ENCODE data around the gene TMX3. TPM values are rescaled to one million over a fixed set of nuclear protein-coding genes. Genes with fewer than 3 reads are reported as not detected.

TMX3 gene
- total RNA-seq = 59.2 TPM

GRCh38 chr18:68714712-68715496 lies at the start of gene TMX3:
Gene TMX3 (minus strand): TSS chr18:68715108. CDS start chr18:68714981, 127 bp downstream.
- intact Hi-C loops (cut with DNase I) = no loop called here
- peak; percentile 93 for DNase-seq (ENCODE audit: low spot score)
- ATAC-seq = peak; percentile 100

GRCh38 chr18:68764016-68764415 lies 49.1 kb upstream of the TMX3 start:
- ATAC-seq (no peak), DNase-seq (ENCODE audit: low spot score) (no peak)
- intact Hi-C loops (cut with DNase I) = no loop called here

GRCh38 chr18:68763083-68763482 lies 48.2 kb upstream of the TMX3 start:
- intact Hi-C loops (cut with DNase I) = no loop called here
- ATAC-seq (no peak), DNase-seq (ENCODE audit: low spot score) (no peak)

DNA sequence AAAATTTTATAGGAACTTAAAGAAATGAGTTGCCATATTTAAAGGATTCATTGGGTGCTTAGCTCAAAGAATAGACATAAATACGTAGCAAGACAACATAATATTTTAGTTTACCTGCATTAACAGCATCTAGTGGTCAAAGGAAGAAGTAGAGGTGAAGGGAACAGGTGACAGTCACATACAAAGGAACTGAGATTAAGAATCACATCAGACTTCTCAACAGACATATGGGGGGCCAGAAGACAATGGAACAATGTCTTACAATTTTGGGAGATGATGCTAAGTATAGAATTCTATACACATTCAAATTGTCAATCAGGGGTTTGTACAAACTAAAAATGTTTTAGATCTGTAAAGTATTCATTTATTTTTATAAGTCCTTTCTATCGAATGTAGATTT lies 44.4 kb upstream of the TMX3 start:
- intact Hi-C loops (cut with DNase I) = no loop called here
- ATAC-seq (no peak), DNase-seq (ENCODE audit: low spot score) (no peak)

DNA sequence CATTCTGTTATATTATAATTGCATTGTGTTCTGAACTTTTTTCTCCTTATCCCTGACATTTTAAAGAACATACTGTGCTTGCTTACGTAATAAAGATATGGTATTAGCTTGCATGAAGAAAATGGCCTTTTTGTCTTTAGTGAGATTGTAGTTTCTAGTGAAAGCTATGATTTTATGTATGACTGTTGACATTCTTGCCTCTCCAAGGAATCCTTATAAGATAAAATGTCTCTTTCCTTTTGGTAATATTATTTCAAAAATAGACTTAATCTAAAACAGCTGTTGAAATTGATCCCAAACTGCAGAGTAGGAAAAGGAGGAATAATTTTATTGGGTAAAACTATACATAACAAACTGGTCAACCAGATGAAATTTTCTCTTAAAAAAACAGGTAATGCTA lies 42.2 kb upstream of the TMX3 start:
- no peak for ATAC-seq

GRCh38 chr18:68742206-68742605 lies 27.3 kb upstream of the TMX3 start:
- ATAC-seq = no peak
- intact Hi-C loops (cut with DNase I) = no loop called here

More for the DNA sequence above, 42.2 kb upstream of the TMX3 start:
- intact Hi-C loops (cut with DNase I) = no loop called here
- no peak for DNase-seq (ENCODE audit: low spot score)

DNA sequence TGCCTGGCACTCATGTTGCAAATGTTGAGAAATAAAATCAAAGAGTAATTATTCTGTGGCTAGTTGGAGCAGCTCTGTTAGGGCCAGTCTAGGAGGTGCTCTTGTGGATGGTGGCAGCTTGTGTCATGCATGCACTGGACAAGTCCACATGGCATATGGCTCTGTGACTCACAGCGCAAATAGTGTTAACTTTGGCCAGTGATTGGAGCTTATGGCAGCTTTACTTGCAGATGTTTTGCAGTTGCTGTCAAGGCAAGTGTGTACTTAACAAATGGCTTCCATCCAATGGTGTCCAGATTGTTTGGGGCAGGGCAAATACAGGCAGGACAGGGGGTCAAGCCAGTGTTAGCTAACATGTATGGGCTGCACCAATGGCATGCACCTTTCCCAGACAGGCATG lies 26.1 kb upstream of the TMX3 start:
- intact Hi-C loops (cut with DNase I) = no loop called here
- ATAC-seq (no peak), DNase-seq (ENCODE audit: low spot score) (no peak)

More at GRCh38 chr18:68742206-68742605, 27.3 kb upstream of the TMX3 start:
- no peak for DNase-seq (ENCODE audit: low spot score)

DNA sequence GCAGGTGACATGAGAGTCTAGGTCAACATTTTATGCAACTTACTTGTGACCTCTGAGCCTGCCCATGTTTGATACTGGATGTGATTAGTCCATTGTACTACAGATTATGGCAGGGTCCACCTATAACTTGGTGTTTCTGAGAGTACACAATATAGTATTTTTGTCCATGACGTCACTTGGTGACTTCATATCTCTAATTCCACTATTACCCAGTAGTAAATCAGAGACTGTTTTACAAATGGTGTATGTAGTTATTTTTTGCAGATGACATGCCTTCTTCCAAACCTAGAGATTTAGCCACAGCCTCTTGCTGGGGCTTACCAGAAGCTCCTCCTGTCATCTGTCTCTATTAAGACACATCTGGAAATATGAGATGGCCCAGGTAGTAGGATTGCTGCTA lies 24.6 kb upstream of the TMX3 start:
- intact Hi-C loops (cut with DNase I) = no loop called here
- ATAC-seq = no peak
- DNase-seq (ENCODE audit: low spot score) = no peak

DNA sequence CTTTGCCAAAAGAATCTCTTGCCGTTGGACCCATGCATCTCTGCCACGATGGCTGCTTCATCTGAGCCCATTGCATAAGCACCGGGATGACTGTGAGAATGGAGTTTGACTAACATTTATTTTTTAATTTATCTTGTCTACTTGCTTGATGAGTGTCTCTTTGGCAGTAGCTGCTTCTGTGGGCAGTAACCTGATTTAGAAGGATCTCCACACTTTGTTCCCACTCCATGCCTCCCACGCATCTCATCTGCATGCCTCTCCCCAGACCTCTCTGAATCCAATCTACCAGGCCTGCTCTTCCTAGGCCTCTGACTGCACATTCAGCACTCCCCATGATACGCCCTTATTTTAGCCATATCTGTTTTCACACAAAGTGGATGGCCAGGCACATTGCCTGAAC lies 23.7 kb upstream of the TMX3 start:
- no peak for DNase-seq (ENCODE audit: low spot score)
- ATAC-seq = no peak
- intact Hi-C loops (cut with DNase I) = no loop called here

- no peak for DNase-seq (ENCODE audit: low spot score)
- ATAC-seq = peak; percentile 48
- intact Hi-C loops (cut with DNase I) = no loop called here
These were observed 20.8 kb upstream of the TMX3 start for GRCh38 chr18:68735483-68736343.

DNA sequence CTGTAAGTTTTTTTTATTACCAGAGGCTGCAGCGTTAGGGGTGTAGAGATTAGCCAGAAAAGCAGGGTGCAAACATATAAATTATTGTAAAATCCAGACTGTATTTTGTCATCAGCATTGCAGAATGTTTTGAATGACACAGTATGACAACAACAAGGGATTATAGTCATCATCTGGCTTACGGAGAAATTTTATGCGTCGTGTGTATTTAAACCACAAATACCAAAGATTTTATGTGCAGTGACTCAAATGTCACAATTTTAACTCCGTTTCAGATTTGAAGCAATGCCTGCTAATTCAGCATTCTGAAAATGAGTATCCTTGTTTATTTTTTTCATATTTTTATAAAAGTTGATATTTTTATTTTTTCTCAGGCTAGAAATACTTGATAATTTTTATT lies 19.4 kb upstream of the TMX3 start:
- DNase-seq (ENCODE audit: low spot score) (no peak), ATAC-seq (no peak)
- intact Hi-C loops (cut with DNase I) = no loop called here

GRCh38 chr18:68733707-68734106 lies 18.8 kb upstream of the TMX3 start:
- intact Hi-C loops (cut with DNase I) = no loop called here
- ATAC-seq (no peak), DNase-seq (ENCODE audit: low spot score) (no peak)

DNA sequence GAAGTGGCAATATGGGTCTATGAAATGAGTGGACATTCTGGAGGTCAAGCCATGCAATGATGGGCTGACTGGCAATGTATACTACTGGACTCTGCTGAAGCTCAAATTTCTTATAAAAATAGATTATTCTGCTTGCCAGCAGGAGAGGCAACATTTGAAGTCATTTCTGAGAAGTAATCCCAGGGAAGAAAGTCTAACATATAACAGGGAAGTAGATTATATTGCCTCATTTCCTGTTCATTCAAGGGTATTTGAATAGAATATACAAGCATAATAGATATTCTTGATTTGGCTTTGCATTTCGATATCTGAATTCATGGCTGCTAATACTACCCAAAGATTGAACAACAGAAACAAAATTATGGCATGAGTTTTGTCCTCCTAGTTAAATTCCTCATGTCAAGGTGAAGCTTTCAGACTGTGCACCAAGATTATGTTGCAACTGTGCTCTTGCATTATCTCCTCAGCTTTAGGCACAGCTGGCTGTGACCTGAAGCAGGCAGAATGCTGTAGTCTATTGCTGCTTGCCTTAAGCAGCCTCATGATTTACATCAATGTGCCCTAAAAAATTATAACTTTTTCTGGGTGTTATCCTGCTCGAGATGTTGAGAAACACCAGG lies 13.3 kb upstream of the TMX3 start:
- ATAC-seq (no peak), DNase-seq (ENCODE audit: low spot score) (no peak)
- intact Hi-C loops (cut with DNase I) = no loop called here

DNA sequence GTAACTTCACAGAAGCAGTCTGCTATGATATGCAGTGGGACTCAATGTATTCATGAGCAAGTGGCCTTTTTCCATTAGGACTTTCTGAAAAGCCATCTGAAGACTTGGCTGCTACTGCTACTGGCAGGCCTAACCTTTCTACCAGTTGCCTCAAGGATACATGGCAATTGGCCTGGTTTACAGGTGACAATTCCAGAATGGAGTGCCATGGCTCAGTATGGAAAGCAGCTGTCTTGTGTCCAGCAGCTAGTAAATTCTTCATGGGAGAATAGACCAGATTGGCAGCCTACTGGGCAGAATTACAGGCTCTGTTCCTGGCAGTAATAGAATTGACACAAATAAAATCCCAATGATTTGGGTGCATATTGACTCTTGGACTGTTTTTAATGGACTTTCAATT lies 12.6 kb upstream of the TMX3 start:
- DNase-seq (ENCODE audit: low spot score) = no peak
- no peak for ATAC-seq
- intact Hi-C loops (cut with DNase I) = no loop called here

DNA sequence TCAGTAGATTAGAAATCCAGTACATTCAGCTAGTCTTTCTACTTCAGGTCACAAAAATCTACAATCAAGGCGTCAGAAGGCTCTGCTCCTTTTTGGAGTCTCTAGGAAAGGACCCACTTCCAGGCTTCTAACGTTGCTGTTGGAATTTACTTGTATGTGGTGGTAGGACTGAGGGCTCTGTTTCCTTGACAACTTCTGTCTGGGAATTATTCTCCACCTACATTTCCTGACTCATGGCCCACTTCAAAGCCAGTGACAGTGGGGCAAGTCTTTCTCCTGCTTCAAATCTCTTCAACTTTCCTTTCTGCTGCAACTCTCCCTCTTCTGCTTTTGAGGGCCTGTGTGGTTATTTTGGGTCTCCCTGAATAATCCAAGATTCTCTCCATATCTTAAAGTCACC lies 10.4 kb upstream of the TMX3 start:
- no peak for ATAC-seq
- DNase-seq (ENCODE audit: low spot score) = no peak
- intact Hi-C loops (cut with DNase I) = no loop called here

DNA sequence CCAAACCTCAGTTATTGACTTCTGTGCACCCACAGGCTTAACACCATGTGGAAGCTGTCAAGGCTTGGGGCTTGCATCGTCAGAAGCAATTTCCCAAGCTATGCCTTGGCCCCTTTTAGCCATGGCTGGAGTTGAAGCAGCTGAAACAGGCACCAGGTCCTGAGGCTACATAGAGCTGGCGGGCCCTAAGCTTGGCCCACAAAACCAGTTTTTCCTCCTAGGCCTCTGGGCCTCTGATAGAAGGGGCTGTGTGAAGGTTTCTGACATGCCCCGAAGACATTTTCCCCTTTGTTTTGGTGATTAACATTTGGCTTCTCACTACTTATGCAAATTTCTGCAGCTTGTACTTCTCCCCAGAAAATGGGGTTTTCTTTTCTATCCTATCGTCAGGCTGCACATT lies 9.1 kb upstream of the TMX3 start:
- ATAC-seq (no peak), DNase-seq (ENCODE audit: low spot score) (no peak)
- intact Hi-C loops (cut with DNase I) = no loop called here

DNA sequence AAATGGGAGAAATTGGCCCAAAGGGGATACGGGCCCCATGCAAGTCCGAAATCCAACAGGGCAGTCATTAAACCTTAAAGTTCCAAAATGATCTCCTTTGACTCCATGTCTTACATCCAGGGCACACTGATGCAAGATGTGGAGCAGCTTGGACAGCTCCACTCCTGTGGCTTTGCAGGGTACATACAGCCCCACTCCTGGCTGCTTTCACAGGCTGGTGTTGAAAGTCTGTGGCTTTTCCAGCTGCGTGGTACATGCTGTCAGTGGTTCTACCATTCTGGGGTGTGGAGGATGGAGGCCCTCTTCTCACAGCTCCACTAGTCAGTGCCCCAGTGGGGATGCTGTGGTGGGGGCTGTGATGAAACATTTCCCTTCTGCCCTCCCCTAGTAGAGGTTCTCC lies 8.6 kb upstream of the TMX3 start:
- ATAC-seq = no peak
- intact Hi-C loops (cut with DNase I) = no loop called here
- DNase-seq (ENCODE audit: low spot score) = no peak

GRCh38 chr18:68722821-68723220 lies 7.9 kb upstream of the TMX3 start:
- DNase-seq (ENCODE audit: low spot score) (no peak), ATAC-seq (no peak)
- intact Hi-C loops (cut with DNase I) = no loop called here

GRCh38 chr18:68721681-68722583 lies 7.0 kb upstream of the TMX3 start:
- DNase-seq (ENCODE audit: low spot score) (no peak), ATAC-seq (peak; percentile 52)
- intact Hi-C loops (cut with DNase I) = no loop called here
